Daoy (cell line): Measurements from ENCODE around the gene SLAMF6. TPM values are rescaled to one million over a fixed set of nuclear protein-coding genes. Genes with fewer than 3 reads are reported as not detected.
"Not testable (repeated sequence)": the region's sequence is repeated elsewhere in the genome, so short reads cannot be mapped to it uniquely, and the experiment has no call there.

ENCODE experiments used
- DNase-seq: peaks from one replicate; pipeline ENCODE4 v3.0.0-alpha.2; 2015; ENCODE audit warnings: low read depth
- total RNA-seq: library from RNA; depleted of rRNA; stranded (reverse); fragments of >200 nt; shearing (Covaris generic); gene quantifications from 2 replicates; pipeline ENCODE4 v1.2.3, GENCODE V29; 2014; rRNA removed

Gene SLAMF6
- not detected in 2 replicates for total RNA-seq

- no peak for DNase-seq
These were observed at the start of gene SLAMF6 for GRCh38 chr1:160522622-160523345. Gene SLAMF6 (minus strand): TSS chr1:160523255. CDS start chr1:160523192, 63 bp downstream.

- no peak for DNase-seq
These were observed 47.8 kb upstream of the SLAMF6 start for GRCh38 chr1:160570840-160571239.

- DNase-seq, result no peak
These were observed 46.8 kb upstream of the SLAMF6 start for GRCh38 chr1:160569806-160570205.

GRCh38 chr1:160567858-160568682 lies 45.0 kb upstream of the SLAMF6 start:
- DNase-seq, result no peak

GRCh38 chr1:160567341-160567740 lies 44.3 kb upstream of the SLAMF6 start:
- no peak for DNase-seq

GRCh38 chr1:160565564-160565963 lies 42.5 kb upstream of the SLAMF6 start:
- no peak for DNase-seq

GRCh38 chr1:160563230-160563629 lies 40.2 kb upstream of the SLAMF6 start:
- not testable (repeated sequence) for DNase-seq

- DNase-seq, result not testable (repeated sequence)
These were observed 39.7 kb upstream of the SLAMF6 start for GRCh38 chr1:160562745-160563144.

- no peak for DNase-seq
These were observed 37.8 kb upstream of the SLAMF6 start for GRCh38 chr1:160560806-160561205.

GRCh38 chr1:160560045-160560705 lies 37.1 kb upstream of the SLAMF6 start:
- no peak for DNase-seq

- DNase-seq, result not testable (repeated sequence)
These were observed 36.4 kb upstream of the SLAMF6 start for GRCh38 chr1:160559437-160559836.

GRCh38 chr1:160558660-160559380 lies 35.8 kb upstream of the SLAMF6 start:
- no peak for DNase-seq

- DNase-seq, result no peak
These were observed 30.7 kb upstream of the SLAMF6 start for GRCh38 chr1:160553778-160554177.

- no peak for DNase-seq
These were observed 29.4 kb upstream of the SLAMF6 start for GRCh38 chr1:160552425-160552824.

GRCh38 chr1:160550572-160551034 lies 27.5 kb upstream of the SLAMF6 start:
- DNase-seq, result no peak

- no peak for DNase-seq
These were observed 26.6 kb upstream of the SLAMF6 start for GRCh38 chr1:160549665-160550006.

GRCh38 chr1:160548960-160549664 lies 26.1 kb upstream of the SLAMF6 start:
- DNase-seq, result no peak

GRCh38 chr1:160548183-160548582 lies 25.1 kb upstream of the SLAMF6 start:
- no peak for DNase-seq

GRCh38 chr1:160547422-160547821 lies 24.4 kb upstream of the SLAMF6 start:
- no peak for DNase-seq

- DNase-seq, result no peak
These were observed 23.9 kb upstream of the SLAMF6 start for GRCh38 chr1:160546942-160547341.

GRCh38 chr1:160544647-160545046 lies 21.6 kb upstream of the SLAMF6 start:
- DNase-seq, result no peak
